Astrocyte of the hippocampus (primary cell): ENCODE measurements around the gene SLC38A3.

Experiments used
- DNase-seq: peaks from one replicate; pipeline ENCODE4 v3.0.0; 2011; ENCODE audit warnings: low read depth, low spot score

Gene SLC38A3

GRCh38 chr3:50266836-50267235, 61.8 kb downstream of the SLC38A3 start:
- DNase-seq: no peak

- peak; percentile 67 for DNase-seq
Observed at GRCh38 chr3:50267280-50267913, 62.3 kb downstream of the SLC38A3 start.

- DNase-seq: no peak
Observed at GRCh38 chr3:50268276-50268675, 63.2 kb downstream of the SLC38A3 start.

- peak; percentile 67 for DNase-seq
Observed at GRCh38 chr3:50268703-50269451, 63.8 kb downstream of the SLC38A3 start, which contains the start of gene SEMA3B. SEMA3B (plus strand) TSS chr3:50269147; CDS start chr3:50269241, 94 bp downstream.

GRCh38 chr3:50269460-50269859, 64.4 kb downstream of the SLC38A3 start:
- no peak for DNase-seq

- no peak for DNase-seq
Observed at GRCh38 chr3:50269977-50270413, 64.9 kb downstream of the SLC38A3 start.

- no peak for DNase-seq
Observed at GRCh38 chr3:50270422-50271224, 65.6 kb downstream of the SLC38A3 start.
